K562 (cell line): ENCODE data around the gene CST3. TPM values are rescaled to one million over a fixed set of nuclear protein-coding genes. Genes with fewer than 3 reads are reported as not detected.

Experiments used
- ATAC-seq: fragments of 200-7000 bp; cut with Tn5 transposase; 3 replicates; pipeline ENCODE4 v1.9.1; 2020; ENCODE audit warnings: moderate library complexity
- BruUV-seq: library from RNA; stranded (reverse); fragments of 400-500 nt; replicated peaks from 2 replicates; lab custom pipeline; 2021; lab: Mats Ljungman, UMichigan
- CTCF ChIA-PET: fragments of 300-600 bp; formaldehyde crosslinking; extraction: SDS; loops from one replicate; lab custom pipeline; 2021; ENCODE audit warnings: low intra/inter-chr PET ratio; lab: Yijun Ruan, JAX
- POLR2A ChIA-PET: fragments of 300-600, 350-650 bp; sonication (Branson Sonifier 250); formaldehyde crosslinking; extraction: SDS; loops from one replicate; lab custom pipeline; 2021; ENCODE audit warnings: antibody characterized with exemption, inconsistent platforms; lab: Yijun Ruan, JAX
- DNase-seq, 4 experiments: peaks; one replicate each; pipeline versions ENCODE4 v3.0.0 to v3.0.0-alpha.2; 2011 to 2018; ENCODE audit warnings: low spot score in 3 of 4, mixed read lengths in 3 of 4; ENCODE audit errors: extremely low read depth in 1 of 4
- FAIRE-seq: peaks from 2 replicates; lab custom pipeline; 2011; peaks lifted over from hg19 to GRCh38; lab: Jason Lieb, UNC
- H2AFZ ChIP-seq: 2 replicates; pipeline ENCODE4 v1.6.0; 2011; ENCODE audit warnings: low read depth, low read length, control low read depth, inconsistent platforms
- H3K27ac ChIP-seq: fragments of 200-600 bp; 3 replicates; pipeline ENCODE4 v1.8.0; 2011; ENCODE audit warnings: low read depth, mild to moderate bottlenecking, control low read depth, inconsistent platforms, low read length, moderate library complexity, mixed read lengths; ENCODE audit errors: extremely low read depth
- H3K27me3 ChIP-seq, 2 experiments: fragments of 300-600 bp in 1 of 2; 2 replicates in 1 of 2; 3 replicates in 1 of 2; pipeline versions ENCODE4 v1.6.0 to v1.8.0; 2011; ENCODE audit warnings: inconsistent platforms in 2 of 2, low read length in 2 of 2, mild to moderate bottlenecking in 1 of 2, mixed read lengths in 1 of 2, moderate library complexity in 1 of 2; ENCODE audit not compliant: control insufficient read depth in 2 of 2, insufficient read depth in 2 of 2
- H3K36me3 ChIP-seq: fragments of 300-600 bp; 3 replicates; pipeline ENCODE4 v1.8.0; 2011; ENCODE audit warnings: mild to moderate bottlenecking, low read length, inconsistent platforms; ENCODE audit not compliant: control insufficient read depth, insufficient read depth
- H3K4me1 ChIP-seq, 2 experiments: fragments of 200-600 bp in 1 of 2; replicated peaks in 1 of 2; 2 replicates in 1 of 2; 3 replicates in 1 of 2; pipeline versions ENCODE4 v1.5.1 to v1.8.0; 2011; ENCODE audit warnings: inconsistent platforms in 2 of 2, low read length in 2 of 2, mild to moderate bottlenecking in 1 of 2, mixed read lengths in 1 of 2, moderate library complexity in 1 of 2; ENCODE audit not compliant: control insufficient read depth in 2 of 2, insufficient read depth in 2 of 2
- H3K4me2 ChIP-seq: 2 replicates; pipeline ENCODE4 v1.6.1; 2011; ENCODE audit warnings: low read length, control low read depth, inconsistent platforms, mixed read lengths; ENCODE audit not compliant: insufficient read depth
- H3K4me3 ChIP-seq: fragments of 200-600 bp; sonication (generic), shearing (Covaris generic); 2 replicates; pipeline ENCODE4 v1.5.1; 2016; ENCODE audit warnings: control low read depth, inconsistent platforms
- H3K79me2 ChIP-seq: fragments of 200-600 bp; 3 replicates; pipeline ENCODE4 v1.8.0; 2011; ENCODE audit warnings: low read length, inconsistent platforms; ENCODE audit not compliant: control insufficient read depth, insufficient read depth
- H3K9ac ChIP-seq, 2 experiments: 2 replicates each; pipeline versions ENCODE4 v1.6.0 to v1.6.1; 2011; ENCODE audit warnings: low read depth in 2 of 2, low read length in 2 of 2, control low read depth in 1 of 2, inconsistent platforms in 1 of 2, mild to moderate bottlenecking in 1 of 2, mixed read lengths in 1 of 2; ENCODE audit not compliant: insufficient read depth in 1 of 2
- H3K9me1 ChIP-seq: one replicate; pipeline ENCODE4 v1.6.0; 2011; ENCODE audit warnings: inconsistent platforms, mild to moderate bottlenecking, low read length, moderate library complexity; ENCODE audit not compliant: control insufficient read depth, insufficient read depth
- H3K9me3 ChIP-seq: replicated peaks from 2 replicates; pipeline ENCODE4 v1.5.1; 2011; ENCODE audit warnings: low read depth, low read length, inconsistent platforms; ENCODE audit not compliant: control insufficient read depth, insufficient read depth
- H4K20me1 ChIP-seq: replicated peaks from 2 replicates; pipeline ENCODE4 v1.6.1; 2011; ENCODE audit warnings: low read length, inconsistent platforms, mixed read lengths; ENCODE audit not compliant: control insufficient read depth, insufficient read depth
- DACH1 ChIP-seq: fragments of 450-650 bp; IDR thresholded peaks from 2 replicates; pipeline ENCODE4 v1.6.1; 2018; ENCODE audit not compliant: partially characterized antibody
- HMG20B ChIP-seq: fragments of 250-450 bp; sonication (Bioruptor Pico); IDR thresholded peaks from 2 replicates; pipeline ENCODE4 v1.5.0; 2021; ENCODE audit warnings: mild to moderate bottlenecking
- MYNN ChIP-seq, 2 experiments: sonication (generic); formaldehyde crosslinking in 1 of 2; IDR thresholded peaks; 2 replicates each; pipeline versions ENCODE4 v1.5.0 to v1.6.1; 2016 to 2020; ENCODE audit warnings: antibody characterized with exemption in 1 of 2, missing genetic modification reagents in 1 of 2
- NCOA4 ChIP-seq: fragments of 450-650 bp; IDR thresholded peaks from 2 replicates; pipeline ENCODE4 v1.6.1; 2018; ENCODE audit warnings: mild to moderate bottlenecking; ENCODE audit not compliant: partially characterized antibody
- THRAP3 ChIP-seq: fragments of 450-650 bp; IDR thresholded peaks from 2 replicates; pipeline ENCODE4 v1.6.1; 2016; ENCODE audit warnings: mild to moderate bottlenecking, inconsistent platforms, borderline replicate concordance
- ZBTB34 ChIP-seq: fragments of 250-450 bp; sonication (Bioruptor Pico); IDR thresholded peaks from 2 replicates; pipeline ENCODE4 v1.8.0; 2021; ENCODE audit warnings: mild to moderate bottlenecking, moderate library complexity
- ZNF586 ChIP-seq: fragments of 450-650 bp; formaldehyde crosslinking; conservative IDR thresholded peaks from 2 replicates; pipeline ENCODE4 v1.4.0; 2020; ENCODE audit warnings: mild to moderate bottlenecking, moderate library complexity
- ZNF766 ChIP-seq: fragments of 200-800 bp; sonication (Bioruptor generic); conservative IDR thresholded peaks from 2 replicates; pipeline ENCODE4 v1.6.1; 2016; ENCODE audit warnings: missing genetic modification characterization, missing compliant biosample characterization
- WGBS: fragments of 100-300 bp; shearing (Covaris generic); methylation state at CpG from one replicate; pipeline ENCODE4 v1.1.6; 2016; ENCODE audit warnings: low coverage, mixed read lengths; ENCODE audit not compliant: insufficient coverage; ENCODE audit errors: missing lambda C conversion rate; 5-methylcytosine and 5-hydroxymethylcytosine counted together
- in situ Hi-C: fragments of 300-500 bp; cut with MboI; formaldehyde crosslinking; loops from 4 replicates; pipeline ENCODE4 v1.15.0; 2018; ENCODE audit warnings: inconsistent platforms, mixed read lengths
- intact Hi-C: fragments of 100-400 bp; cut with micrococcal nuclease; formaldehyde crosslinking; loops from 2 replicates; pipeline ENCODE4 v1.14.2; 2022
- polyA plus RNA-seq, 8 experiments: library from polyadenylated mRNA; depleted of rRNA in 4 of 8; stranded (reverse) in 5 of 8; unstranded in 3 of 8; fragments of >200 nt; fragmentation: Nextera tagmentation in 2 of 8; fragmentation: Illumina TruSeq in 1 of 8; extraction: Ambion mirVana in 2 of 8; extraction: Trizol in 1 of 8; gene quantifications; 2 replicates each; pipeline versions ENCODE4 v1.2.1 to v1.2.3, GENCODE V29; 2011 to 2014; ENCODE audit warnings: inconsistent platforms in 1 of 8, missing spikeins in 1 of 8
- total RNA-seq, 7 experiments: library from RNA; depleted of rRNA in 6 of 7; stranded (reverse); fragments of >200 nt in 6 of 7; fragmentation: Illumina TruSeq in 2 of 7; extraction: Trizol in 2 of 7; gene quantifications; 2 replicates each; pipeline versions ENCODE4 v1.2.1 to v1.2.3, GENCODE V29; 2011 to 2021; ENCODE audit warnings: low replicate concordance in 1 of 7

CST3 gene
- total and polyA plus RNA-seq, 9 of the 15 experiments (the other 6 are each of a cell fraction or from before 2014, with no cell fraction given) = 8.7 to 113 (median 48.5) TPM

GRCh38 chr20:23608251-23608846 is 29.4 kb downstream of the CST3 start:
- POLR2A ChIA-PET = interaction anchor here (0.7 to 1.0 kb wide), 3 partner anchors 16 to 165 kb away, joined by 3 to 5 read pairs (median 3); no protein-coding TSS in a partner anchor
- no peaks in the 10 kb centered on the region for H3K9me3 ChIP-seq
- no peak for ATAC-seq
- H3K4me2 ChIP-seq = no peak overlapping the region
- H3K79me2 ChIP-seq = no peaks in the 10 kb centered on the region
- no peaks in the 10 kb centered on the region for H3K36me3 ChIP-seq
- peaks cover 6% of the 10 kb centered on the region; the same call in 1 of the 2 replicates for H4K20me1 ChIP-seq
- DNase-seq = no peak
- intact Hi-C loops (no loop called here), in situ Hi-C loops (no loop called here)
- no peak overlapping the region for H2AFZ ChIP-seq
- 12% methylated on average over 15 of the region's 18 CpGs for WGBS
- no peak for FAIRE-seq
- no peak overlapping the region for H3K4me3 ChIP-seq
- no peak overlapping the region for H3K27ac ChIP-seq
- TF ChIP-seq ZNF766 (CRISPR knock-in tag) = no peak
- TF ChIP-seq HMG20B = no peak
- no peak for TF ChIP-seq ZBTB34
- no peak for TF ChIP-seq NCOA4
- no peak for TF ChIP-seq THRAP3
- TF ChIP-seq DACH1 = no peak
- TF ChIP-seq MYNN (IDR thresholded peaks at IDR 0.05) = no peak
- no peak for TF ChIP-seq MYNN (CRISPR knock-in tag; IDR thresholded peaks at IDR 0.05)
- no peak for TF ChIP-seq ZNF586 (CRISPR knock-in tag)
- TF ChIP-seq, all 486 proteins: peak for 0
- Histone ChIP-seq H3K9ac (no peak overlapping the region), H3K27me3 (peaks cover 0 to 8% of the 10 kb centered on the region in 2 experiments; a peak in 2 of 5 replicates), H3K9me1 (no peaks in the 10 kb centered on the region), H3K4me1 (no peaks in the 10 kb centered on the region; a peak in 1 of 5 replicates)
- no TSS peak for BruUV-seq
- CTCF ChIA-PET = no interaction called here
